HG03045 (cell line): Measurements from ENCODE around the gene HGS.
"Not testable (repeated sequence)": the region's sequence is repeated elsewhere in the genome, so short reads cannot be mapped to it uniquely, and the experiment has no call there.

Source experiments
- ATAC-seq: cut with Tn5 transposase; IDR thresholded peaks from one replicate; pipeline ENCODE4 v1.9.1; 2021; ENCODE audit warnings: mild to moderate bottlenecking, moderate library complexity; ENCODE audit not compliant: unreplicated experiment

The HGS gene

GRCh38 chr17:81738801-81739393, 55.1 kb downstream of the HGS start:
- ATAC-seq = no peak

GRCh38 chr17:81739593-81739992, 55.8 kb downstream of the HGS start:
- ATAC-seq = not testable (repeated sequence)

DNA sequence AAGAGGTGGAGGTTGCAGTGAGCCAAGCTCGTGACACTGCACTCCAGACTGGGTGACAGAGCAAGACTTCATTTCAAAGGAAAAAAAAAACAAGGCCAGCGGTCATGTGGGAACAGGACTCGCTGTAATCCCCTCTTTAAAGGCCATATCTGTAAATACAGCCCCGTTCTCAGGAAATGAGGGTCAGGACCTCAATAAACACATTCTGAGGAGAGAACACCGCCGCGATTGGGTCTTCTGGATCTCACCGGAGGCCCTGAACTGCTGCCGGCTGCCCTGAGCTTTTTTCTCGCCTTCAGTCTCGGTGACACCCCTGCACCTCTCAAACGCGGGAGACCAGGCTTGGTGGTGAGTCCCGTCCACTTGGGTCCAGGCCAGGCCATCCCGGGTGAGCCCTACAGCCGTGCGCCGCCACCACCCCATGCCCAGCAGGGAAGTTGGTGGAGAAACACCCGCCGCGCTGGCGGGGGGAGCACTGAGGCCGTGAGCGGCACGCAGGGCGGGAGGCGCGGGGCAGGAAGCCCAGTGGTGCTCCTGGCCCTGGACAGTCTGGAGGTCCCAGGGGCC, 56.7 kb downstream of the HGS start:
- ATAC-seq = no peak

DNA sequence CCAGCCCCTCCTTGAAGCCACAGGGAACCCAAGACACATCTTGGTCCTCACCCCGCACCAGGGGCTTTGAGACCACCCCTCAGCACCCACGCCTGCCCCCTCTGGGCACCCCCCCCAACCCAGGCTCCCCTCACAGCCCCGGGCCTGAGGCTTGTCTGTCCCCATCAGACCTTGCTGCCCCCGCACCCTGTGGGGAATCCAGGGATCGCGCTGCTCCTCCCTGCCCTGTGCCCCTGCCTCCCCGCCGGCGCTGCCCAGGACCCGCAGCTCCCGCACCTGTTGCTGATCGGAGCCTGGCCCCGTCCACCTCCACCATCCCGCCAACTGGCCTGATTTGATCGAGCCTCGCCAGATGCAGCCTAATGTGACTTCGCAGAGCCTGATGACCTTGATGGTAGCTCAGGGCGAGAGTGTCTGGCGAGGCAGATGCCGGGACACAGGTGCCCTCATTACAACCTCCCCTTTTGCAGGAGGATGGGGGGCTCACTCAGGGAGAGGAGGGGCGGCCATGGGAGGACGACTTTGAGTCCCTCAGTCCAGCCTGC, 57.3 kb downstream of the HGS start:
- ATAC-seq = no peak

- no peak for ATAC-seq
These were observed 58.0 kb downstream of the HGS start for GRCh38 chr17:81741594-81742452.
